Naive thymus-derived CD8-positive, alpha-beta T cell (primary cell): ENCODE data around the gene STX7. TPM values are rescaled to one million over a fixed set of nuclear protein-coding genes. Genes with fewer than 3 reads are reported as not detected.

Source experiments
- ATAC-seq, 2 donors: fragments of 150-1000 bp; cut with Tn5 transposase in 1 of 2; sonication (Bioruptor Pico), chemical (Tn5 transposase) in 1 of 2; 1 replicate in 1 of 2; 2 replicates in 1 of 2; pipeline ENCODE4 v1.10.0; 2021; ENCODE audit warnings: mild to moderate bottlenecking in 2 of 2, moderate library complexity in 2 of 2
- POLR2A ChIA-PET: fragments of 350-600 bp; sonication (Branson Sonifier 250); formaldehyde crosslinking; loops from one replicate; lab custom pipeline; 2021; ENCODE audit warnings: antibody characterized with exemption; lab: Charles Lee
- DNase-seq, 10 donors: peaks; one replicate each; pipeline versions ENCODE4 v3.0.0 to v3.0.0-alpha.2; 2020 to 2022
- H3K27ac Mint-ChIP-seq, 10 donors: one replicate each; pipeline ENCODE4 v1.8.0; 2020 to 2022; ENCODE audit warnings: mild to moderate bottlenecking in 10 of 10, mixed read lengths in 10 of 10, moderate library complexity in 4 of 10, inconsistent platforms in 1 of 10
- H3K27me3 Mint-ChIP-seq, 5 donors: one replicate each; pipeline ENCODE4 v1.8.0; 2021 to 2022; ENCODE audit warnings: mixed read lengths in 5 of 5
- H3K36me3 Mint-ChIP-seq, 3 donors: one replicate each; pipeline ENCODE4 v1.8.0; 2020 to 2022; ENCODE audit warnings: mixed read lengths in 3 of 3, mild to moderate bottlenecking in 2 of 3, inconsistent platforms in 1 of 3
- H3K4me1 Mint-ChIP-seq, 4 donors: one replicate each; pipeline ENCODE4 v1.8.0; 2021 to 2022; ENCODE audit warnings: mixed read lengths in 4 of 4
- H3K4me3 Mint-ChIP-seq, 10 donors: one replicate each; pipeline ENCODE4 v1.8.0; 2020 to 2022; ENCODE audit warnings: mild to moderate bottlenecking in 10 of 10, mixed read lengths in 10 of 10, moderate library complexity in 6 of 10, inconsistent platforms in 1 of 10
- H3K9me3 Mint-ChIP-seq, 9 donors: one replicate each; pipeline ENCODE4 v1.8.0; 2020 to 2022; ENCODE audit warnings: mixed read lengths in 9 of 9, mild to moderate bottlenecking in 3 of 9, inconsistent platforms in 1 of 9, moderate library complexity in 1 of 9
- polyA plus RNA-seq, 3 donors: library from polyadenylated mRNA; unstranded; fragments of 300-500 nt; fragmentation: Illumina TruSeq; gene quantifications; one replicate each; pipeline ENCODE4 v1.2.3, GENCODE V29; 2021
- total RNA-seq, 8 experiments: library from RNA in 2 of 8; stranded (reverse) in 2 of 8; gene quantifications; one replicate each; pipeline ENCODE4 v1.2.3 and lab custom pipeline; 2021 to 2026

The STX7 gene
- total and polyA plus RNA-seq, 5 experiments from 2014 or later, result 2.9 to 29.2 (median 9.6) TPM

DNA sequence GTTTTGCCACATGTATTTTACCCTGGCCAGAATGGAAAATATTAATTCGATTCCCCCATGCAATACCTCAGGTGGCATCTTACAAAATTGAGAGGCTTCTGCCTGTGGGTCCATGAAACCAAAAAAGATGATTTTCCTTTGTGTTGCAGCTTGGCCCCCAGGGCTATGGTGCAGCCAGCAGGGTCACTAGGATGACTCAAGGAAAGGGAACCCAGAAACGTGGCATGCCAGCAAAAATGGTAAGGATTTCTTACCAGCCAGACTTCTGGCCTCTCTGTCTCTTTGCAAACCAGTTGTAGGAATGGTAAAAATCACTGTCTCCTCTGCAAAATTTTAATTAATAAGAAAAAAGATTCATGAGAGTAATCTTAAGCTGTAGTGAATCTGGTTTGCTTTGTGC is 13.5 kb upstream of the STX7 start:
- Mint-ChIP-seq H3K36me3 (no peaks in the 10 kb centered on the region), H3K4me3 (no peak overlapping the region), H3K27me3 (peaks cover 15 to 39% (median 29%) of the 10 kb centered on the region in 5 donors), H3K9me3 (no peaks in the 10 kb centered on the region), H3K4me1 (peaks cover 0 to 3% (median 0%) of the 10 kb centered on the region in 4 donors), H3K27ac (no peak overlapping the region)
- no peak for ATAC-seq
- DNase-seq, result no peak
- POLR2A ChIA-PET, result interaction anchor here (0.5 kb wide), 1 partner anchor 78 kb away, joined by 4 read pairs; no protein-coding TSS in a partner anchor

DNA sequence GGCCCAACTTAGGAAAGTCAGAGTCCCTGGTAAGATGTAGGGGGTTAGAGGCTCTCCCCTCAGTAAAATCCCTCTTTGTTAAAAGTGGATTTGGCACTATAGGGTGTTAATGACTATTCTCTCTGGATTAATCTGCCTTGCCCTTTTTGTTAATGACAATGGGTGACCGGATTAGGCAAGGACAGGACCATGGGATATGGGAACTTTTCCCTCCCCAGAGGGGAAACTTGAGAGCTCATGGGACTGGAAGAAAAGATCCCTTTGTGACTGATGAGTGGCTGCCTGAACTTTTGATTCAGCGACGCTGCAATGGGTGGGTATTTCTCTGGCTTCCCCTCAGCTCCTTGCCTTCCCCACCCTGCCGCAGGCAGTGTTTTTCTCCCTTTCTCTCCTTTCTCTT is 12.9 kb upstream of the STX7 start:
- H3K4me3 Mint-ChIP-seq, result no peak overlapping the region
- peaks cover 0 to 3% (median 0%) of the 10 kb centered on the region in 4 donors for H3K4me1 Mint-ChIP-seq
- H3K36me3 Mint-ChIP-seq, result no peaks in the 10 kb centered on the region
- DNase-seq, result no peak
- H3K27ac Mint-ChIP-seq, result no peak overlapping the region
- no peak for ATAC-seq
- peaks cover 15 to 39% (median 29%) of the 10 kb centered on the region in 5 donors for H3K27me3 Mint-ChIP-seq
- no peaks in the 10 kb centered on the region for H3K9me3 Mint-ChIP-seq
- POLR2A ChIA-PET, result no interaction called here

DNA sequence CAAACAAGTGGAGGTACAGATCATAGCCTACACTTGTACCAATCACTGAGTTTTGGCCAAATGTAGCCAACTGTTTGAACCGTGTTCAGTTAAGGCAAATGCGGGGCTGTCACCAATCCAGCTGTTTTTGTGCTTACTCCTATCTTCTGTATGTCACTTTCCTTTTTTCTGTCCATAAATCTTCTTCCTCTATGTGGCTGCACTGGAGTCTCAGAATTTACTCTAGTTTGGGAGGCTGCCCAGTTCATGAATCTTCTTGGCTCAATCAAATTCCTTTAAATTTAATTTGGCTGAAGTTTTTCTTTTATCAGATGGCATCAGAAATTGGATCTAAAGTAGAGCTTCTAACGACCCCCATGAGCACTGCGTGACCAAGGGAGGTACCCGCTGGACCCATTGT is 11.7 kb upstream of the STX7 start:
- H3K27ac Mint-ChIP-seq, result no peak overlapping the region
- peaks cover 15 to 39% (median 29%) of the 10 kb centered on the region in 5 donors for H3K27me3 Mint-ChIP-seq
- H3K4me3 Mint-ChIP-seq, result no peak overlapping the region
- no peak for DNase-seq
- ATAC-seq, result no peak
- no peaks in the 10 kb centered on the region for H3K9me3 Mint-ChIP-seq
- no peaks in the 10 kb centered on the region for H3K36me3 Mint-ChIP-seq
- POLR2A ChIA-PET, result no interaction called here
- no peaks in the 10 kb centered on the region for H3K4me1 Mint-ChIP-seq

DNA sequence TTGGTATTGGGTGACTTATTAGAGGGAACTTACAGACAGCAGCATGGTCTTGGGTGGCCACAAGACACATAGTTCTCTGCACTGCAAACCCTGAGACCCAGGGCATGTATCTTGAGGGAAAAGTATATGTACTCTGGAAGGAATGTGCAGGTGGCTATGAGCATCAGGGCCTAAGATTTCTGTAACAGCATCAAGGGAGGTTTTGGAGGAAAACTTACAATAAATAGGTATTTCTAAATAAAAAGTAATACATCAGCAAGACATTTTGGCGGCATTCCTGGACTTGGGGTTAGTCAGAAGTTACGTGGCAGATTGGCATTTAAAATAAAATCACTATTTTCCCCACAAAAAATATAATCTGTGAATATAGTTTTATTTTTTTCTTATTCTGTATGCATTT is 8.0 kb upstream of the STX7 start:
- H3K4me1 Mint-ChIP-seq, result no peaks in the 10 kb centered on the region
- POLR2A ChIA-PET, result no interaction called here
- H3K36me3 Mint-ChIP-seq, result no peaks in the 10 kb centered on the region
- DNase-seq, result no peak
- H3K27me3 Mint-ChIP-seq, result peaks cover 11 to 33% (median 23%) of the 10 kb centered on the region in 5 donors
- H3K9me3 Mint-ChIP-seq, result no peaks in the 10 kb centered on the region
- no peak overlapping the region for H3K4me3 Mint-ChIP-seq
- no peak for ATAC-seq
- no peak overlapping the region for H3K27ac Mint-ChIP-seq

DNA sequence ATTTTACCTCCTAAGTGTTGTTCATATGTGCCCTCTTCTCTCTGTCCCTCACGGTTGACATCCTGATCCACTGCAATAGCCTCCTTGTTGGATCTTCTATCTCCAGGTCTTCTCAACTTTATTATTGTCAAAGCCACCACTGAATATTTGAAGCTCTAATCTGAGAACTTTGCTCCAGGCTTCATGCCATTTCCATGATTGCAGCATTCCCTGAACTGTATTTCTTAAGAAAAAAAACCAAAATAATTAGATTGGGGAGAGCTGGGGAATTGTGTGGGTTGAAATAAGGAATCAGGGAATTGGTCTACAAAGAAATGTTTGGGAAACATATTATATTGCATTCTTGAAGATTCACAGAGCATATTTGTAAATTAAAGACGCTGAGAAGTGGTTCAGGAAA is 2.5 kb upstream of the STX7 start:
- no peaks in the 10 kb centered on the region for H3K9me3 Mint-ChIP-seq
- peaks cover 8 to 32% (median 28%) of the 10 kb centered on the region in 4 donors for H3K4me1 Mint-ChIP-seq
- peaks cover 0 to 9% (median 4%) of the 10 kb centered on the region in 5 donors for H3K27me3 Mint-ChIP-seq
- ATAC-seq (no peak), DNase-seq (no peak)
- POLR2A ChIA-PET, result no interaction called here
- H3K36me3 Mint-ChIP-seq, result no peaks in the 10 kb centered on the region
- peak overlapping the region in 1 of 10 donors; percentile 9 for H3K4me3 Mint-ChIP-seq
- no peak overlapping the region for H3K27ac Mint-ChIP-seq

DNA sequence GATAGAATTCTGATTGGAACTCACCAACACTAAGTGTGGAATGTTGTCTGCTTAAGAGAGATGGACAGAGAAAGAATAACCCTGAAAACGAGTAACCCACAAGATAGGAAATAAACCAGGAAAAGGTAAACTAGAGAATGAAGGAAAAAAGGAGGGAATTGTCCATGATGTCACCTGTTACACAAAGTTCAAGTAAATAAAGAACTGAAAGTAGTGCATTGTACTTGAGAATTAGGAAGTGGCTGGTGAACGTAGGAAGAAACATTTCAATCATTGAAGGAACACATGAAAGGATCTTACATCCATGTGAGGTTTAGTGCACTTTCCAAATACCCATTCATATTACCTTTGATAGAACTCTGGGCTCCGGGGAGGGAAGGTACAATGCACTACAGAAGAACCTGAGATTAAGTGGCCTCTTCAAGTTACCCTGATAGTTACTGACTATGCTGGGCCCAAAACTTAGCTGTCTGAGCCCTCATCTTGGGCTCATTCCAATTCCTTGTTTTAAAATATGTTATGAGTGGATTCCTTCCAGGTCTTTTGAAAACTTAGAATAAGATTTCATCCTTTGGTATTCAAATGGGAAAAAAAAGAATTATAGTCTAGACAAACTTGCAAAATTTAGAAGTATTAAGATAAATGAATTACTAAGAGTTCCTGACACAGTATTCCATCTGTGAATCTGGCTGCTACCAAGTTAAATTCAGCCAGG is 1.1 kb upstream of the STX7 start:
- Mint-ChIP-seq H3K4me1 (peaks cover 8 to 39% (median 29%) of the 10 kb centered on the region in 4 donors), H3K36me3 (no peaks in the 10 kb centered on the region), H3K27me3 (peaks cover 0 to 5% (median 3%) of the 10 kb centered on the region in 5 donors), H3K4me3 (peak overlapping the region; percentile 93 to 99 (median 98)), H3K9me3 (no peaks in the 10 kb centered on the region), H3K27ac (peak overlapping the region in 5 of 10 donors; percentile 54 to 96 (median 94))
- ATAC-seq (no peak), DNase-seq (no peak)
- POLR2A ChIA-PET, result interaction anchor here (1.2 to 1.7 kb wide), 2 partner anchors 10 to 300 kb away, joined by 3 to 35 read pairs; partner anchors contain the start of gene RPS12

DNA sequence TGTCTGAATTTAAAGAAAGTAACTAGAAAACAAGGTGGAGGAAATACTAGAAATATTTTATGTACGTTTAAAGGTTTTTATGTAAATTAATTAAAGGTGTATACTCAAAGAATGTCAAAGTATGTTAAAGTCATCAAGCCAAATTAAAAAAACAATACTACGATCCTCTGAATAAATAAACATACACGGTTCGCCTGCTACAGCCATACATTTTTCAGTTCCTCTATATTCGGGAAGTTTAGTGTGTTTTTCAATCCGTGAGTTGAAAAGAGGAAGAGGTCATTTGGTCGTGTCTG is 626 bp downstream of the STX7 start:
- POLR2A ChIA-PET, result interaction anchor here (1.1 to 1.7 kb wide), 5 partner anchors 15 to 301 kb away, joined by 4 to 35 read pairs (median 9); partner anchors contain the start of genes RPS12 and SLC18B1
- DNase-seq (no peak), ATAC-seq (no peak)
- Mint-ChIP-seq H3K9me3 (no peaks in the 10 kb centered on the region), H3K27me3 (peaks cover 0 to 3% (median 1%) of the 10 kb centered on the region in 5 donors), H3K4me1 (peaks cover 12 to 56% (median 45%) of the 10 kb centered on the region in 4 donors), H3K36me3 (no peaks in the 10 kb centered on the region), H3K4me3 (peak overlapping the region; percentile 74 to 97 (median 92)), H3K27ac (peak overlapping the region in 8 of 10 donors; percentile 41 to 89 (median 82))

DNA sequence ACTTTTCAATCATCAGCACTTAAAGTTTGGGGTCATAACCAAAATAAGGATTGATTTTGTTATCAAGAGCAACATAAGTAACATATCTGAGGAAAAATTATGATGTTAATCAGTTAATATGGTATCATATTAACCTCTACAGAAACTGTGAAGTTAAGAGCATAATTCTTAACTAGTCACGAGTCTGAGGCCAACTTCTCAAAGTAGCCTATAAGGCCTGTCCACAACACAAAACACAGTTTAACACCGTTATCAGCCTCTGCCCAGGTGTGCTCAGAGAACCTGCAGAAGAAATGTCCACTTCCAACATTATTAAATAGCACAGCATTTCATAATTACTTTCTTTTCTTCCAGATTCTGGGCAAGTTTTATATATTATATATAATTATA is 1.1 kb downstream of the STX7 start:
- POLR2A ChIA-PET, result interaction anchor here (1.2 to 1.7 kb wide), 4 partner anchors 15 to 302 kb away, joined by 4 to 35 read pairs (median 10); partner anchors contain the start of genes RPS12 and SLC18B1
- peaks cover 12 to 59% (median 47%) of the 10 kb centered on the region in 4 donors for H3K4me1 Mint-ChIP-seq
- peak overlapping the region in 1 of 10 donors; percentile 89 for H3K27ac Mint-ChIP-seq
- H3K27me3 Mint-ChIP-seq, result no peaks in the 10 kb centered on the region
- peak overlapping the region; percentile 26 to 97 (median 91) for H3K4me3 Mint-ChIP-seq
- ATAC-seq (no peak), DNase-seq (no peak)
- no peaks in the 10 kb centered on the region for H3K36me3 Mint-ChIP-seq
- no peaks in the 10 kb centered on the region for H3K9me3 Mint-ChIP-seq

DNA sequence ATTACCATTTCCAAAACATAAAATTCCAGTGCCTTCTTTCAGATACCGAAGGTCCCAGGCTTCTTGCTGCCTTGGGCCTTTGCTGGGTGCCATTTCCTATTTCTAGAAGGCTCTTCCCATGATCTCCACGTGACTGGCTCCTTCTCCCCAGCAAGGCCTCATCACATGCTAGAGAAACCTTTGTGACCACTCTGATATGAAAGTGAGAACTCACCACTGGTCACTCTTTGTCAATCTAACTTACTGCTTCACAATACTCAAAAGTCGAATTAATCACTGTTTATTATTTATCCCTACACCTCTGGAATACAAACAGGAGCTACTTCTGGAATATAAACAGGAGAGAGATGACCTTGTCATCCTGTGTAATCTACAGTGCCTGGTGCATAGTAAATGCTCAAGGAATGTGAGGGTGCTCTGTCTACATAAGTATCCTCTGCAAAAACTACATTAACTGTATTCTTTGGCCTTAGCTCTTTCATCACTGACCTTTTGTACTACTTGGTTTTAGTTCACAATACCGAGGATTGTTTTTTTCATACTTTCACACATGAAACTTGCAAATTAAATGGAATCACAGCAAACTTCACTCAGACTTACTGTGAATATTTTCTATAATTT is 1.6 kb downstream of the STX7 start:
- H3K9me3 Mint-ChIP-seq, result no peaks in the 10 kb centered on the region
- POLR2A ChIA-PET, result no interaction called here
- DNase-seq, result no peak
- no peaks in the 10 kb centered on the region for H3K27me3 Mint-ChIP-seq
- ATAC-seq, result no peak
- H3K4me3 Mint-ChIP-seq, result peak overlapping the region in 9 of 10 donors; percentile 16 to 97 (median 90)
- H3K36me3 Mint-ChIP-seq, result no peaks in the 10 kb centered on the region
- H3K4me1 Mint-ChIP-seq, result peaks cover 15 to 64% (median 49%) of the 10 kb centered on the region in 4 donors
- H3K27ac Mint-ChIP-seq, result peak overlapping the region in 3 of 10 donors; percentile 11 to 89 (median 12)

DNA sequence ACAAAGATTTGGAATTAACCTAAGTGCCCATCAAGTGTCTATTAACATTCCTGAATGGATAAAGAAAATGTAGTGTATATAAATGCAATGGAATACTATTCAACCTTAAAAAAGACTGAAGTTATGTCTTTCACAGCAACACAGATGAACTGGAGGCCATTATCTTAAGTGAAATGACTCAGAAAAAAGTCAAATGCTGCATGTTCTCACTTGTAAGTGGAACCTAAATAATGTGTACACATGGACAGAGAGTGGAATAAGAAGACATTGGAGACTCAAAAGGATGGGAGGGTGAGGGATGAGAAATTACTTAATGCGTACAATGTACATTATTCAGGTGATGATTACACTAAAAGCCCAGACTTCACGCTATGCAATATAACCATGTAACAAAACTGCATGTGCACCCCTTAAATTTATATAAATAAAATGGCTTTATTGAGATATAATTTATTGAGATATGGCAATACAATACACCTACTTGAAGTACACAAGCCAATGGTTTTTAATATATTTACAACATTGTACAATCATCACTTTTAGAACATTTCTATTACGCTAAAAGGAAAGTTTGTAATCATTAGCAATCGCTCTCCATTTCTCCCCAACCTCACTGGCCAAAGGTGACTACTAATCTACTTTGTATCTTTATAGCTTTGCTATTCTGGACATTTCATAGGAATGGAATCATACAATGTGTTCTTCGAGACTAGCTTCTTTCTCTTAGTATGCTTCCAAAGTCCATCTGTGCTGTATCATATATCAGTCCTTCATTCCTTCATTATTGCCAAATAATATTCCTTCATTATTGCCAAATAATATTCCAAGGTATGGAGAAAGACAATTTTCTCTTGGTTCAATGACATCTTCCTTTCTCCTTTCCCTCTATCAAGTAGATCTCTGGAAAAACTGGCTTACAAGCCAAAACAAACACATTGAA is 5.8 kb downstream of the STX7 start:
- Mint-ChIP-seq H3K4me3 (peak overlapping the region in 1 of 10 donors; percentile 3), H3K27me3 (no peaks in the 10 kb centered on the region), H3K4me1 (peaks cover 20 to 78% (median 56%) of the 10 kb centered on the region in 4 donors), H3K9me3 (no peaks in the 10 kb centered on the region), H3K36me3 (peaks cover 0 to 12% (median 0%) of the 10 kb centered on the region in 3 donors), H3K27ac (peak overlapping the region in 1 of 10 donors; percentile 60)
- DNase-seq (no peak), ATAC-seq (no peak)
- POLR2A ChIA-PET, result interaction anchor here (0.6 to 0.9 kb wide), 2 partner anchors 275 to 1446 kb away, joined by 3 read pairs; partner anchors contain the start of gene TBPL1

DNA sequence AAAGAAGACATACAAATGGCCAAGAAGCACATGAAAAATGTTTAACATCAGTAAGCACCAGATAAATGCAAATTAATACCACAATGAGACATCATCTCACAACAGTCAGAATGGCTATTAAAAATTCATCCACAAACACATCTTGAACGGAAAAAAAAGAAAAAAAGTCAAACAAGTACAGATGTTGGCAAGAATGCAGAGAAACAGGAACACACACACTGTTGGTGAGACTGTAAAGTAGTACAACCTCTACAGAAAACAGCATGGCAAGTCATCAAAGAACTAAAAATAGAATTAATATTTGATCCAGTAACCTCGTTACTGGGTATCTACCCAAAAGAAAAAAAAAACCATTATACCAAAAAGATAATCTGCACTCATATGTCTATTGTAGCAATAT is 6.5 kb downstream of the STX7 start:
- Mint-ChIP-seq H3K9me3 (no peaks in the 10 kb centered on the region), H3K27me3 (no peaks in the 10 kb centered on the region), H3K36me3 (peaks cover under 1 to 18% (median 3%) of the 10 kb centered on the region in 3 donors), H3K27ac (peak overlapping the region in 1 of 10 donors; percentile 15), H3K4me1 (peaks cover 19 to 79% (median 53%) of the 10 kb centered on the region in 4 donors), H3K4me3 (peak overlapping the region in 1 of 10 donors; percentile 3)
- POLR2A ChIA-PET, result no interaction called here
- ATAC-seq (no peak), DNase-seq (no peak)

DNA sequence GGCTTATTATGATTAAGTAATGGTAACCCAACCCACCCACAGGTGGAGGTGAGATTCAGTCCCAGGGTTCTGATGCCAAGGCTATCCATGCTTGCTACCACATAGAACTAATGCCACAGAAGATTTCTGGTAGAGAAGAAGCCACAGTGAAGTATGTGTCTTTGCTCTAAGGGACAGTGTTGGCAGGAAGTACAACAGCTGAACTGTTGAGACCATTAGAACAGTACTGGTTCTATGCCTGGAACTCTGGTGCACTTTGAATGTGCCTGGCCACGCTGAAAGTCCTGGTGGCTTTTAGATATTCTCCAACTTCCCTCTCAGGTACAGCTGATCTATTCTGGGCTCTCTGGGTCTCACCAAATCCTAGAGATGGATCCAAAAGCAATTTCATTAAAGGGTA is 7.8 kb downstream of the STX7 start:
- Mint-ChIP-seq H3K4me3 (no peak overlapping the region), H3K27ac (peak overlapping the region in 2 of 10 donors; percentile 15 to 21), H3K27me3 (no peaks in the 10 kb centered on the region), H3K9me3 (no peaks in the 10 kb centered on the region), H3K36me3 (peaks cover 4 to 31% (median 8%) of the 10 kb centered on the region in 3 donors), H3K4me1 (peaks cover 21 to 79% (median 48%) of the 10 kb centered on the region in 4 donors)
- POLR2A ChIA-PET, result no interaction called here
- ATAC-seq, result no peak
- no peak for DNase-seq
